GM12865 (cell line): ENCODE measurements around the gene SLC2A9.

Experiments used
- DNase-seq: peaks from one replicate; pipeline ENCODE4 v3.0.0; 2010; ENCODE audit warnings: low read depth
- H3K4me3 ChIP-seq: 2 replicates; pipeline ENCODE4 v1.5.1; 2011; ENCODE audit warnings: mild to moderate bottlenecking, low read depth, low read length, control low read depth
- CTCF ChIP-seq: IDR thresholded peaks from 2 replicates; pipeline ENCODE4 v1.5.1; 2011; ENCODE audit warnings: low read length, control low read depth, low read depth, inconsistent platforms; ENCODE audit not compliant: insufficient read depth; ENCODE audit errors: missing control alignments

The SLC2A9 gene

GRCh38 chr4:9954468-9954867 is 66.8 kb downstream of the SLC2A9 start:
- no peak for TF ChIP-seq CTCF
- no peak for DNase-seq

GRCh38 chr4:9953089-9953488 is 68.2 kb downstream of the SLC2A9 start:
- no peak for DNase-seq
- TF ChIP-seq CTCF, result no peak
- no peak overlapping the region for H3K4me3 ChIP-seq

More at GRCh38 chr4:9954468-9954867, 66.8 kb downstream of the SLC2A9 start:
- H3K4me3 ChIP-seq, result no peak overlapping the region

- no peak for TF ChIP-seq CTCF
- no peak for DNase-seq
- no peak overlapping the region for H3K4me3 ChIP-seq
These were observed 68.8 kb downstream of the SLC2A9 start for GRCh38 chr4:9952415-9952950.

- no peak for DNase-seq
- TF ChIP-seq CTCF, result no peak
- no peak overlapping the region for H3K4me3 ChIP-seq
These were observed 71.7 kb downstream of the SLC2A9 start for GRCh38 chr4:9949573-9949972.

GRCh38 chr4:9947168-9948062 is 73.9 kb downstream of the SLC2A9 start:
- TF ChIP-seq CTCF, result no peak

GRCh38 chr4:9946170-9946569 is 75.1 kb downstream of the SLC2A9 start:
- no peak for DNase-seq
- TF ChIP-seq CTCF, result no peak
- H3K4me3 ChIP-seq, result no peak overlapping the region

More at GRCh38 chr4:9947168-9948062, 73.9 kb downstream of the SLC2A9 start:
- DNase-seq, result no peak
- H3K4me3 ChIP-seq, result no peak overlapping the region
